Neural crest cell (in vitro differentiated cells): ENCODE data around the gene MAPK8IP3. TPM values are rescaled to one million over a fixed set of nuclear protein-coding genes. Genes with fewer than 3 reads are reported as not detected.
"Not testable (repeated sequence)": the region's sequence is repeated elsewhere in the genome, so short reads cannot be mapped to it uniquely, and the experiment has no call there.

ENCODE experiments used
- DNase-seq: peaks from one replicate; pipeline ENCODE4 v3.0.0; 2021; ENCODE audit warnings: low read depth, mixed read lengths, low spot score
- H3K27ac Mint-ChIP-seq: one replicate; pipeline ENCODE4 v1.8.0; 2021; ENCODE audit warnings: mild to moderate bottlenecking, mixed read lengths; ENCODE audit not compliant: unreplicated experiment
- H3K27me3 Mint-ChIP-seq: 2 replicates; pipeline ENCODE4 v1.8.0; 2021; ENCODE audit warnings: low read depth, mild to moderate bottlenecking, mixed read lengths
- H3K36me3 Mint-ChIP-seq: 2 replicates; pipeline ENCODE4 v1.8.0; 2021; ENCODE audit warnings: low read depth, mild to moderate bottlenecking, mixed read lengths
- H3K4me1 Mint-ChIP-seq: 2 replicates; pipeline ENCODE4 v1.8.0; 2021; ENCODE audit warnings: mixed read lengths
- H3K4me3 Mint-ChIP-seq: one replicate; pipeline ENCODE4 v1.8.0; 2021; ENCODE audit warnings: mild to moderate bottlenecking, mixed read lengths
- H3K9me3 Mint-ChIP-seq: 2 replicates; pipeline ENCODE4 v1.8.0; 2021; ENCODE audit warnings: mixed read lengths
- total RNA-seq: library from RNA; stranded (reverse); gene quantifications from 2 replicates; pipeline ENCODE4 v1.2.1, GENCODE V29; 2021
- TF ChIP-seq, protein P1 (sequence below): fragments of 200-600 bp; sonication (generic); conservative IDR thresholded peaks from 2 replicates; pipeline ENCODE4 v1.5.0; 2021; ENCODE audit warnings: antibody characterized with exemption, mild to moderate bottlenecking

The MAPK8IP3 gene
- total RNA-seq, 1 donor from 2014 or later, result 111 TPM

GRCh38 chr16:1729445-1729844 lies 23.4 kb downstream of the MAPK8IP3 start:
- H3K9me3 Mint-ChIP-seq, result no peaks in the 10 kb centered on the region
- TF ChIP-seq, protein P1, sequence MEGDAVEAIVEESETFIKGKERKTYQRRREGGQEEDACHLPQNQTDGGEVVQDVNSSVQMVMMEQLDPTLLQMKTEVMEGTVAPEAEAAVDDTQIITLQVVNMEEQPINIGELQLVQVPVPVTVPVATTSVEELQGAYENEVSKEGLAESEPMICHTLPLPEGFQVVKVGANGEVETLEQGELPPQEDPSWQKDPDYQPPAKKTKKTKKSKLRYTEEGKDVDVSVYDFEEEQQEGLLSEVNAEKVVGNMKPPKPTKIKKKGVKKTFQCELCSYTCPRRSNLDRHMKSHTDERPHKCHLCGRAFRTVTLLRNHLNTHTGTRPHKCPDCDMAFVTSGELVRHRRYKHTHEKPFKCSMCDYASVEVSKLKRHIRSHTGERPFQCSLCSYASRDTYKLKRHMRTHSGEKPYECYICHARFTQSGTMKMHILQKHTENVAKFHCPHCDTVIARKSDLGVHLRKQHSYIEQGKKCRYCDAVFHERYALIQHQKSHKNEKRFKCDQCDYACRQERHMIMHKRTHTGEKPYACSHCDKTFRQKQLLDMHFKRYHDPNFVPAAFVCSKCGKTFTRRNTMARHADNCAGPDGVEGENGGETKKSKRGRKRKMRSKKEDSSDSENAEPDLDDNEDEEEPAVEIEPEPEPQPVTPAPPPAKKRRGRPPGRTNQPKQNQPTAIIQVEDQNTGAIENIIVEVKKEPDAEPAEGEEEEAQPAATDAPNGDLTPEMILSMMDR, result no peak
- peak overlapping the region; percentile 50 for H3K27ac Mint-ChIP-seq
- H3K36me3 Mint-ChIP-seq, result peaks cover 5% of the 10 kb centered on the region
- H3K4me1 Mint-ChIP-seq, result no peaks in the 10 kb centered on the region
- DNase-seq, result no peak
- H3K27me3 Mint-ChIP-seq, result no peaks in the 10 kb centered on the region
- no peak overlapping the region for H3K4me3 Mint-ChIP-seq

DNA sequence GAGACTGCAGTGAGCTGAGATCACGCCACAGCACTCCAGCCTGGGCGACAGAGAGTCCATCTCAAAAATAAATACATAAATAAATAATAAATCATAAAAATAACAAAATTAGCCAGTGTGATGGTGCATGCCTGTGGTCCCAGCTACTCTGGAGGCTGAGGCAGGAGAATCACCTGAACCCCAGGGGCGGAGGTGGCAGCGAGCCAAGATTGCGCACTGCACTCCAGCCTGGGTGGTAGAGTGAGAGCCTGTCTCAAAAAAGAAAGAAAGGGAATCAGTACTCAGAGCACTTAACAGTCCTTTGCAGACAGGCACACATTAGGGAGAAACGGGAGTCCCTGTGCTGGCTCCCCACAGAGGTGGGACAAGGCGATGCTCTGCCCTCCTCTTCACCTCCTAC lies 25.1 kb downstream of the MAPK8IP3 start:
- TF ChIP-seq, protein P1, result no peak
- H3K4me3 Mint-ChIP-seq, result no peak overlapping the region
- no peaks in the 10 kb centered on the region for H3K4me1 Mint-ChIP-seq
- DNase-seq, result no peak
- H3K36me3 Mint-ChIP-seq, result peaks cover 5% of the 10 kb centered on the region
- H3K27me3 Mint-ChIP-seq, result no peaks in the 10 kb centered on the region
- no peaks in the 10 kb centered on the region for H3K9me3 Mint-ChIP-seq
- H3K27ac Mint-ChIP-seq, result no peak overlapping the region

- no peaks in the 10 kb centered on the region for H3K4me1 Mint-ChIP-seq
- H3K27ac Mint-ChIP-seq, result no peak overlapping the region
- TF ChIP-seq, protein P1, result no peak
- no peak for DNase-seq
- H3K27me3 Mint-ChIP-seq, result no peaks in the 10 kb centered on the region
- H3K9me3 Mint-ChIP-seq, result no peaks in the 10 kb centered on the region
- peaks cover 5% of the 10 kb centered on the region for H3K36me3 Mint-ChIP-seq
- no peak overlapping the region for H3K4me3 Mint-ChIP-seq
Measured at GRCh38 chr16:1731603-1732002, 25.6 kb downstream of the MAPK8IP3 start.

GRCh38 chr16:1732071-1732470 lies 26.1 kb downstream of the MAPK8IP3 start:
- Mint-ChIP-seq H3K4me1 (no peaks in the 10 kb centered on the region), H3K36me3 (peaks cover 2% of the 10 kb centered on the region), H3K4me3 (no peak overlapping the region), H3K27ac (no peak overlapping the region), H3K27me3 (no peaks in the 10 kb centered on the region), H3K9me3 (no peaks in the 10 kb centered on the region)
- TF ChIP-seq, protein P1, result no peak
- no peak for DNase-seq

- not testable (repeated sequence) for H3K9me3 Mint-ChIP-seq, H3K27ac Mint-ChIP-seq, H3K4me1 Mint-ChIP-seq, H3K27me3 Mint-ChIP-seq, H3K4me3 Mint-ChIP-seq, DNase-seq, H3K36me3 Mint-ChIP-seq
Measured at GRCh38 chr16:1732551-1732987, 26.6 kb downstream of the MAPK8IP3 start.

DNA sequence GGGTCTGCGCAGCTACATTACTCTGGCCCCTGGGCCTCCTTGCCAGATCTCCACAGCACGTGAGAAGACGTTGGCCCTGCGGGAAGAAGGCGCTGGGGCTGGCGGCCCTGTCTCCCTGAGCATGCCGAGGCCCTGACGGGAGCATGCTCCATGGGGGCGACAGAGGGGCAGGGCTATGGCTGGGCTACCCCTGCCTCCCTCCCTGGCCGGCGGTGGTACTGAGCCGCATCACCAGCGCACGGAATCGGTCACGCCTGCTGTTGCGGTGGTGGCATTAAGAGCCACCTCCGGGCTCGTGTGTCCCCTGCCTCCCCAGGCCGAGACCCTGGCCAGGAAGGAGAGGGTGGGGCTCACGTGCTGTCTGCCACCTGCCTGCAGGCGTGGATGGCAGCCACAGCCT lies 28.1 kb downstream of the MAPK8IP3 start:
- no peaks in the 10 kb centered on the region for H3K27me3 Mint-ChIP-seq
- no peaks in the 10 kb centered on the region for H3K9me3 Mint-ChIP-seq
- H3K36me3 Mint-ChIP-seq, result no peaks in the 10 kb centered on the region
- no peak for DNase-seq
- no peaks in the 10 kb centered on the region for H3K4me1 Mint-ChIP-seq
- TF ChIP-seq, protein P1, result no peak
- H3K27ac Mint-ChIP-seq, result no peak overlapping the region
- H3K4me3 Mint-ChIP-seq, result no peak overlapping the region
